Purkinje cell (primary cell): ENCODE measurements around the gene KLK6. TPM values are rescaled to one million over a fixed set of nuclear protein-coding genes. Genes with fewer than 3 reads are reported as not detected.

Experiments
- polyA plus RNA-seq: library from polyadenylated mRNA; unstranded; fragments of >200 nt; fragmentation: Nextera tagmentation; gene quantifications from 2 replicates; pipeline ENCODE4 v1.2.1, GENCODE V29; 2014

Gene KLK6
- 2.6 and 2.8 TPM in 2 replicates for polyA plus RNA-seq

DNA sequence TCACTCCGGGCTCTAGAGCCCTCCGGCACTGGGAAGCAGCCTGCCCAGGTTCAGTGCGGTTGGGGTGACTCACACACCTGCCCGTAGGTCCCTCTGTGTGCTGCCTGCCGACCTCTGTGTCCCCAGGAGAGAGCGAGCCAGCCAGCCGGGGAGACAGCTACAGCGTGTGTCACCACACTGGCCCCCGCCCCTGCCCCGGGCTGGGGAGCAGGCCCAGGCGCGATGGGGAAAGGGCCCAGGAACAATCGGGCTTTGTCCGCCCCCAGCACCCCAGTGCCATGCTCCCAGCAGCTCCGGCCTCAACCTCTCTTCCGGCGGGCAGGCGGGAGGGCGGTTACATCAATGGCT, at the start of gene KLK6:
Gene KLK6, minus strand, starts transcription at position 179 of the 348 bp plus-strand sequence. CDS start 1,487 bp downstream, outside the sequence.

DNA sequence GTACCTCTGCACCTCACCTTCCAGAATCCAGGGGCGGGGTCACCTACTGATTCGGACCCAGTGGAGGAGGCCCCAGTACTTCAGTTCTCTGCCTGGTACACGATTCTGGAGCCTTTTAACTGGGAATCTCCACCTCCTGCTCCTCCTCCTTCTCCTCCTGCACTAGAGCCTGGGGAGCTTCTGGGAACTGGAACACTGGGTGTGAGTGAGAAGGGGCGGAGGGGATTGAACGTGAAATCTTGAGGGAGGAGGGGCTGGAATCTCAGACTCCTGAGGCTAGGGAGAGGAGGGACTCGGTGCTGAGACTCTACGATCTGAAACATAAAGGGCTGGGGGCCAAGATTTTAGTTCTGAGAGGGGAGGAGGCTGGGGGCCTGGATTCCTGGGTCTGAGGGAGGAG, 32.1 kb upstream of the KLK6 start, which contains the start of gene KLK8:
Gene KLK8, minus strand, starts transcription at position 90 of the 400 bp plus-strand sequence. CDS start 437 bp downstream, outside the sequence.

DNA sequence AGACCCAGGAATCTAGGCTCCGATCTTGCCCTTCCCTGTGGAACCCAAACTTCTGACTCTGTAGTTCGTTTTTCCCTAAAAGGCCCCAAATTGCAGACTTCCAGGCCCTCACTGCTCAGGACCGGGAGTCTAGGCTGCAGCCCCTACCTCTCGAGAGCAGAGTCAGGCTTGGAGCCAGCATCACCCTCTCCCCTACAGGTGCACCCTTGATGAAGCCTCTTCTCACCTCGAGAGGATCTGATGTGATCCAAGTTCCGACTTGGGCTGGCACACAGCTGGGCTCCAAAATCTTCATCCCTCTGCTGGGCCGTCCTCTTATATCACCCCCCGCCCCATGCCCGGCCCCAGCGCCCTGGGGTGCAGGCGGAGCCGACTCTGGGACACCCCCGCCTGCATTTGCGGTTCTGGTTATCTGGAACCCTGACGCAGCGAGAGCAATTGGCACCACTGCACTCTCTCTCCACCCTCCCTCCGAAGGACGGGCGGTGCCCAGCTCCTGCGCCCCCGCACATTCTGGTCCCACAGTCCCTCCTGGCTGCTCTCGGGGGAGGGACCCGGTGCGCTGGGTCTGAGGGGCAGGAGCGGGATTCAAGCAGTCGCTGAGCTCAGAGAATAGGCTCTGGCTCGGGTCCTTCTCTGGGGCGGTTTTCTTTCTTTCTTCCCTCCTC, 14.4 kb upstream of the KLK6 start, which contains the start of gene KLK7:
Gene KLK7, minus strand, starts transcription at position 293 of the 668 bp plus-strand sequence. CDS start 1,518 bp downstream, outside the sequence.

DNA sequence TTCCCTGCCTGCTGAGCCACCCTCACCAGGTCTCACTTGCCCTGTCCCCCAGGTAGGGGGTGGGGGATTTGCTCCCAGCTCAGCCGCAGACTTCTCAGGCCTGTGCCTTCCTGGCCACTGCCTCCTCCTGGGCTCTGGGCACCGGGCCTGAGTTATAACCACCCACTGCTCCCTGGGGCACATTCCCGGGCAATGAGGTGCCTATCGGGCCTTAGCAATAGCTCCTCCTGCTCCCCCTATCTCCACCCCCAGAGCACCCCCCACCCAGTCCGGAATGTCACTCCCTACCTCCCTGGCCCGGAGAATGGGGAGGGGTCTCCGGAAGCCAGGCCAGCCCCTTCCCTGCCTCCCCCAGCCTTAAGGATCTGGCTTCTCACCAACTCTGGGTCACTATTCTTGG, 16.5 kb downstream of the KLK6 start, which contains the start of gene KLK5:
Gene KLK5, minus strand, starts transcription at position 129 of the 400 bp plus-strand sequence. CDS start 381 bp downstream, outside the sequence.

DNA sequence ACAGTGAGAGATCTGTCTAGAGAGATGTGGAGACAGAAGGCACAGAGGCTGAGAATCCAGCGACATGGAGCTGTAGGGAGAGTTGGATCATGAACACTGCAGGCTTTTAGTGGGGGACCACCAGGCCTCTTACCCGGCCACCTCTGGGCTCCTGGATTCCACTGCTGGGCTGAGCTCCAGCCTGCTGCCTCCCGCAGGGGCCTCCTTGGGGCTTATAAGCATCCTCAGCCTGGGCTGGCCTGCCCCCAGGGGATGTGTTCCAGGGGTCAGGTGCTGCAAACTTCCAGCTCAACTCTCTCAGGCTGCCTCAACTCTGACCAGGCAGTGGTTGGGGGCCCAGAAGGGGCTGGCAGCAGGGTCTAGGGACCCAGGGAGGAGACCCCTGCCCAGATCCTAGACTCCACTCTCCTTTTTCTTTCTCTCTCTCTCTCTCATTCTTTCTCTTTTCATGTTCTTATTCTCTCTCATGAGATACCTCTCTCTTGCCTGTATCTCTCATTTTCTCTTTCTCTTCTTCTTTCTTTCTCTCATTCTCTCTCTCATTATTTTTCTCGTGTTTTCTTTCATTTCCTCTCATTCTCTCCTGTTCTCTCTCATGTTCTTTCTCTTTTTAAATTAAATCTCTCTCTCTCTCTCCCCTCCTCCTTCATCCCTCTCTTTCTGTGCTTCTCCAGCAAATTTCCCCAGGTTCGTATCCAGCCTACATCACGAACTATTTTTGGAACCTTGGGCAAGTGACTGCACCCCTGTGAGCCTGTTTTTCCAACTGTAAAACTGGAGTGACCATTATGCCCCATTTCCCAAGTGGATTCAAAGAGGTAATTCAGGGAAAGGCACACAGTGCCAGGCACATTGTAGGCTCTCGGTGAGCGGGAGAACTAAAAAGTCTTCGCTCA, 57.9 kb downstream of the KLK6 start, which contains the start of gene KLK4:
Gene KLK4, minus strand, starts transcription at position 190 of the 896 bp plus-strand sequence. CDS start 657 bp downstream, outside the sequence.

Other genes starting within 250 kb of the KLK6 start
- gene SHANK1, start 249.8 kb downstream of the KLK6 start, polyA plus RNA-seq: 0.11 TPM in 2 replicates
- 2.5 and 6.0 TPM in 2 replicates for gene CLEC11A, start 246.2 kb downstream of the KLK6 start, polyA plus RNA-seq
- not detected in 2 replicates for gene GPR32, start 199.1 kb downstream of the KLK6 start, polyA plus RNA-seq
- not detected in 2 replicates for gene ACP4, start 179.2 kb downstream of the KLK6 start, polyA plus RNA-seq
- gene KLK1, start 145.8 kb downstream of the KLK6 start, polyA plus RNA-seq: not detected in 2 replicates
- not detected in 2 replicates for gene KLK15, start 136.0 kb downstream of the KLK6 start, polyA plus RNA-seq
- not detected in 2 replicates for gene KLK3, start 114.7 kb downstream of the KLK6 start, polyA plus RNA-seq
- 0.20 TPM in 1 of 2 replicates, not detected in the other for gene KLK2, start 96.2 kb downstream of the KLK6 start, polyA plus RNA-seq
- not detected in 2 replicates for gene KLK4, start 58.2 kb downstream of the KLK6 start, polyA plus RNA-seq
- gene KLK5, start 16.6 kb downstream of the KLK6 start, polyA plus RNA-seq: 5.6 TPM in 1 of 2 replicates, not detected in the other
- 14.9 and 18.1 TPM in 2 replicates for gene KLK7, start 14.3 kb upstream of the KLK6 start, polyA plus RNA-seq
- gene KLK8, start 32.0 kb upstream of the KLK6 start, polyA plus RNA-seq: 194 and 292 TPM in 2 replicates
- 0.16 and 3.9 TPM in 2 replicates for gene KLK10, start 50.1 kb upstream of the KLK6 start, polyA plus RNA-seq
- gene KLK11, start 57.0 kb upstream of the KLK6 start, polyA plus RNA-seq: not detected in 2 replicates
- gene KLK12, start 65.4 kb upstream of the KLK6 start, polyA plus RNA-seq: not detected in 2 replicates
- not detected in 2 replicates for gene KLK13, start 95.5 kb upstream of the KLK6 start, polyA plus RNA-seq
- not detected in 2 replicates for gene KLK14, start 113.3 kb upstream of the KLK6 start, polyA plus RNA-seq
- gene CTU1, start 138.8 kb upstream of the KLK6 start, polyA plus RNA-seq: not detected in 2 replicates
- not detected in 2 replicates for gene SIGLEC9, start 155.3 kb upstream of the KLK6 start, polyA plus RNA-seq
- gene SIGLEC7, start 172.7 kb upstream of the KLK6 start, polyA plus RNA-seq: not detected in 2 replicates